ENCODE measurements around the gene KCNQ4.

The KCNQ4 gene

DNA sequence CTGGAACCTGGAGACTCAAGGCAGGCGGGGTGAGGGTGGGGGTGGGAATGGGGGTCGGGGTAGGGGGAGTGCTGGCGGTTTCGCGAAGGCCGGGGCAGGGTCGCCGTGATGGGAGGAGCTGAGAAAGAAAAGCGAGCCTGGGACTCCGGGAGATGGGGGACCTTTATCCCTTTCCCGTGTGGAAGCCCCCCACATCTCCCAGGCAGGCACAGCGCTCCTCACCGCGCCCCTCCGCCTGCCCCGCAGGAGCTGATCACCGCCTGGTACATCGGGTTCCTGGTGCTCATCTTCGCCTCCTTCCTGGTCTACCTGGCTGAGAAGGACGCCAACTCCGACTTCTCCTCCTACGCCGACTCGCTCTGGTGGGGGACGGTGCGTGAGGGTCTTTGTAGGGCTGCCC, 35.5 kb downstream of the KCNQ4 start:
- no peak for DNase-seq
- TF ChIP-seq POLR2A (IDR thresholded peaks at IDR 0.05; ENCODE audit: low read length): no peak
- TF ChIP-seq GATA1 (IDR thresholded peaks at IDR 0.05; ENCODE audit: low read depth, low read length): no peak

DNA sequence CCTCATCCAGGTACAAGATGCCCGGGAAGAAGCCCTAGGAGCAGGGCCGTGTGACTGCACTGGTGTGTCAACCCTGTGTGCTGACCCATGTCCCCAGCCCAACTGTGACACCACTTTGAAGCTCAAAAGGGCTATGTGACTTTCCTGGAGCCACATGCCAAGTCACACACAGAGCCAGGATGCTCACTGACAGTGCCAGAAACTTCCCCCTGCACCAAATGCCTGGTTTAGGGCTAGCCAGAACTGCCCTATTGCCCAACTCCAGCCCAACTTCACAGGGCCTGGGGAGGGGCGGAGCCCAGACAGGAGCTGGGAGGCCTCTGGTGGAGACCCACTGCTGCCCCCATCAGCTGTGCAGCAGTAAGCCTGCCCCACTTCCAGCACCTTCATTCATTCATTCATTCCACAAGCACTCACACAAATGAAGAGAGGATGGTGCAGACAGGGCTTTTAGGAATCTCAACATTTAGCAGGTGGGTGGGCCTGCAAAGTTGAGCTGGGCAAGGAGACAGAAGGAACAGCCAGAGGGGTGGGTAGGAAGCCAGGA, 36.7 kb downstream of the KCNQ4 start:
- TF ChIP-seq POLR2A (IDR thresholded peaks at IDR 0.05; ENCODE audit: low read length): no peak
- no peak for TF ChIP-seq GATA1 (IDR thresholded peaks at IDR 0.05; ENCODE audit: low read depth, low read length)
- DNase-seq: peak; percentile 82 to 84

- TF ChIP-seq GATA1 (IDR thresholded peaks at IDR 0.05; ENCODE audit: low read depth, low read length) (peak; percentile 97), POLR2A (IDR thresholded peaks at IDR 0.05; ENCODE audit: low read length) (peak; percentile 47)
- peak; percentile 94 to 97 for DNase-seq
These were observed 37.5 kb downstream of the KCNQ4 start for GRCh38 chr1:40820911-40821693.

DNA sequence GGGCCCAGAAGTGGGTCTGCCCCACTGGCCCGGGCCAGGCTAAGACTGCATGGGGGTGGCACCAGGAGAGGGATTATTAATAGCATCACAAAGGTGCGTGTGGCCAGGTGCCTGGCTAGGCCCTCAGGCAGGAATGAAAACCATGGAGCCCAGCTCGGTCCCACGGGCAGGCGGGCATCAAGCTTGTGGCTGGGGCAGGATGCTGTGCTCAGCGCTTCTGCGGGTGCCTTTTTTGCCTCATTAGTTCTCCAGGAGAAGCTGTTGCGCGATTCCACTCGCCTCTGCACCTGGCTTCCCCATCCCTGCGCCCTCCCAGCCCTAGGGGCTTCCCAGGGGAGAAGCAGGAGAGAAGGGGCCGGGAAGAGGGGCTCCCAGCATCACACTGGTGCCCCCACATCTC, 39.3 kb downstream of the KCNQ4 start:
- DNase-seq: no peak

DNA sequence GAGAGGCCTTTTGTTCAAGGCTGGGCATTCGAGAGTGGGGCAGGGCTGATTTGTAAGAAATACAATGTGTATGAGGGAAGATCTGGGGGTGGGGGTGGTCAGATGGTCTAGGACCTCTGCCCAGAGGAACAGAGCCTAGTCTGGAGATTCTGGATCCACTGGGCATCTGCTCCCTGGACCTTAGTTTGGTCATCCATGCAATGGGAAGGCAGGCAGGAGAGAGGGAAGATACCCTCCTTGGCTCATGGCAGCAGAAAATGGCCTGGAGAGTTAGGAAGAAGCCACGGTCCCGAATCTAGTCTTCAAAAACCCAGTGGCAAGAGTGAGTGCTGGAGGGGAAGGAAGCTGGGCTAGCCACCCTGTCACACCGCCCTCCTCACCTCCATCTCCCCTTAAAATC, 39.8 kb downstream of the KCNQ4 start:
- no peak for DNase-seq
- TF ChIP-seq POLR2A (IDR thresholded peaks at IDR 0.05; ENCODE audit: low read length) (no peak), GATA1 (IDR thresholded peaks at IDR 0.05; ENCODE audit: low read depth, low read length) (no peak)

More for the DNA sequence above, 39.3 kb downstream of the KCNQ4 start:
- TF ChIP-seq POLR2A (IDR thresholded peaks at IDR 0.05; ENCODE audit: low read length) (no peak), GATA1 (IDR thresholded peaks at IDR 0.05; ENCODE audit: low read depth, low read length) (no peak)

- DNase-seq: no peak
- TF ChIP-seq GATA1 (IDR thresholded peaks at IDR 0.05; ENCODE audit: low read depth, low read length): no peak
- TF ChIP-seq POLR2A (IDR thresholded peaks at IDR 0.05; ENCODE audit: low read length): no peak
These were observed 40.4 kb downstream of the KCNQ4 start for GRCh38 chr1:40823983-40824382.

GRCh38 chr1:40824591-40825434, 41.2 kb downstream of the KCNQ4 start:
- DNase-seq: no peak
- no peak for TF ChIP-seq GATA1 (IDR thresholded peaks at IDR 0.05; ENCODE audit: low read depth, low read length)
- no peak for TF ChIP-seq POLR2A (IDR thresholded peaks at IDR 0.05; ENCODE audit: low read length)

- TF ChIP-seq POLR2A (IDR thresholded peaks at IDR 0.05; ENCODE audit: low read length): no peak
- no peak for TF ChIP-seq GATA1 (IDR thresholded peaks at IDR 0.05; ENCODE audit: low read depth, low read length)
- DNase-seq: no peak
These were observed 41.8 kb downstream of the KCNQ4 start for GRCh38 chr1:40825435-40825788.

GRCh38 chr1:40825996-40826395, 42.4 kb downstream of the KCNQ4 start:
- no peak for TF ChIP-seq GATA1 (IDR thresholded peaks at IDR 0.05; ENCODE audit: low read depth, low read length)
- no peak for TF ChIP-seq POLR2A (IDR thresholded peaks at IDR 0.05; ENCODE audit: low read length)
- DNase-seq: no peak

DNA sequence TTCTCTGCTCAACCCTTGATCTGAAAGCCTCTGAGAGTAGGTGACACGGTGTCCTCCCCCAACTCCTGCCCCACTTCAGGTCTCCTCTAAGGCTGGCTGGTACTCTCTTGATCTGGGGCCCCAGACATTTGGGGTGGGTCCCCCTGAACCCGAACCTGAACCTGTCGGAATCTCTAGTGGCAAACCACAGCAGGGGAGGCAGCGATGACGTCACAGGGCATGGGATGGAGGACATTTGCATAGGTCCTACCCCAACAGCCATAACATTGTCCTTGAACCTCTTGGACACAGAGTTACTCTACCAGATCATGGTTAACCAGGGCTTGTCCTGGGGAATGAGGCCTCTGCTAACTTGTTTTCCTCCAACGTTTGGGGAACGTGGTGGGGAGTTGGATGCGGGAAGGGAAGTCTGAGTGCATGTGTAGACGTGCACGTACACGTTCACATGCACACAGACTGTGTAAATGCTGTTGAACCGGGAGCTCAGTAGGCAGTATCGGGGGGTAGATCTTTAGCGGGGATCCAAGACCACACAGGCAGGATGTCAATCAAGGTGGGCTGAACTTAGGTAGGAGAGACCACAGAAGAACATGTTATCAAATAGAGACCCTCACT, 46.2 kb downstream of the KCNQ4 start:
- no peak for TF ChIP-seq POLR2A (IDR thresholded peaks at IDR 0.05; ENCODE audit: low read length)
- TF ChIP-seq GATA1 (IDR thresholded peaks at IDR 0.05; ENCODE audit: low read depth, low read length): no peak
- no peak for DNase-seq

GRCh38 chr1:40830419-40830943, 46.9 kb downstream of the KCNQ4 start:
- no peak for TF ChIP-seq POLR2A (IDR thresholded peaks at IDR 0.05; ENCODE audit: low read length)
- TF ChIP-seq GATA1 (IDR thresholded peaks at IDR 0.05; ENCODE audit: low read depth, low read length): no peak
- no peak for DNase-seq

DNA sequence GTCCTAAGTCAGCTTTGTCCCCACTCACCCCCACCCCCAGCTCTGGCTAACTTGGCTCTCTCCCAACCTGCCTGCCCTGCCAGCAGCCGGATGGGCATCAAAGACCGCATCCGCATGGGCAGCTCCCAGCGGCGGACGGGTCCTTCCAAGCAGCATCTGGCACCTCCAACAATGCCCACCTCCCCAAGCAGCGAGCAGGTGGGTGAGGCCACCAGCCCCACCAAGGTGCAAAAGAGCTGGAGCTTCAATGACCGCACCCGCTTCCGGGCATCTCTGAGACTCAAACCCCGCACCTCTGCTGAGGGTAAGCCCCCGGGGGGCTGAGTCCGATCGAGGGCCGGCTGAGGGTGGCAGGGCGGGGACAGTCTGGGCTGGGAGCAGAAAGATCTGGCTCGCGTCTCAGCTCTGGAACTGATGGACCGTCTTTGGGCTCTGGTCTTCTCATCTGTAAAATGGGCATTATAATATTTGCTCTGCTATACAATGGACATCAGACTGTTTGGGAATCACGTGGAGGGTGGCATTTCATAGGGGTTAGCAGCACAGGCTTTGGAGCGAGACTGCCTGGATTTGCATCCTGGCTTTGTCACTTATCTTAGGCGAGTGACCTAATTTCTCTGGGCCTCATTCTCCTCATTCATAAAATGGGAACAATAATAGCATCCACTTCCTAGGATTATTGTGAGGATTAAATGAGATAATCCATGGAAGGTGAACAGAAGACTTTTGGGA, 47.6 kb downstream of the KCNQ4 start:
- TF ChIP-seq POLR2A (IDR thresholded peaks at IDR 0.05; ENCODE audit: low read length): no peak
- TF ChIP-seq GATA1 (IDR thresholded peaks at IDR 0.05; ENCODE audit: low read depth, low read length): no peak
- DNase-seq: no peak

DNA sequence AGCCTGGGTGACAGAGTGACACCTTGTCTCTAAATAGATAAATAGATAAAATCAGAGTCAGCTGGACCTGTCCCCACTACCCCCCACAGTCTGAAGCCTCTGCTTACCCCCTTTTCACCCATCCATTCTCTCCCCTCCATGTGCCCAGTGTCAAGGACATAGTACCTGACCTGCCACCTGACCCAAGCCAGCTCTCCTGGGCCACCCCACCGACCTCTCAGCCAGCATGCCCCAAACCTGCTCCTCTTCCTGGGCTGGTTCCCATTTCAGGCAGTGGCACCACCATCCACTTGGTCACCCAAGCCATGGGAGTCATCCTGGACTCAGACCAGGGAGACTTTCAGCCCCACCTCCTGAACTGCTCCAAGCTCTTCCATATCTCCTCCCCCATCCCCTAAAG, 50.4 kb downstream of the KCNQ4 start:
- TF ChIP-seq POLR2A (IDR thresholded peaks at IDR 0.05; ENCODE audit: low read length) (no peak), GATA1 (IDR thresholded peaks at IDR 0.05; ENCODE audit: low read depth, low read length) (no peak)
- no peak for DNase-seq
